Measurements from ENCODE around the gene DENND2D. TPM values are rescaled to one million over a fixed set of nuclear protein-coding genes. Genes with fewer than 3 reads are reported as not detected.
A peak's percentile ranks its signal among the peaks of the same experiment; 100 is the strongest.

Gene DENND2D
- total and polyA plus RNA-seq, 9 of the 15 experiments (the other 6 are each of a cell fraction or from before 2014, with no cell fraction given), result 0.08 to 0.44 (median 0.13) TPM; not detected in 6

DNA sequence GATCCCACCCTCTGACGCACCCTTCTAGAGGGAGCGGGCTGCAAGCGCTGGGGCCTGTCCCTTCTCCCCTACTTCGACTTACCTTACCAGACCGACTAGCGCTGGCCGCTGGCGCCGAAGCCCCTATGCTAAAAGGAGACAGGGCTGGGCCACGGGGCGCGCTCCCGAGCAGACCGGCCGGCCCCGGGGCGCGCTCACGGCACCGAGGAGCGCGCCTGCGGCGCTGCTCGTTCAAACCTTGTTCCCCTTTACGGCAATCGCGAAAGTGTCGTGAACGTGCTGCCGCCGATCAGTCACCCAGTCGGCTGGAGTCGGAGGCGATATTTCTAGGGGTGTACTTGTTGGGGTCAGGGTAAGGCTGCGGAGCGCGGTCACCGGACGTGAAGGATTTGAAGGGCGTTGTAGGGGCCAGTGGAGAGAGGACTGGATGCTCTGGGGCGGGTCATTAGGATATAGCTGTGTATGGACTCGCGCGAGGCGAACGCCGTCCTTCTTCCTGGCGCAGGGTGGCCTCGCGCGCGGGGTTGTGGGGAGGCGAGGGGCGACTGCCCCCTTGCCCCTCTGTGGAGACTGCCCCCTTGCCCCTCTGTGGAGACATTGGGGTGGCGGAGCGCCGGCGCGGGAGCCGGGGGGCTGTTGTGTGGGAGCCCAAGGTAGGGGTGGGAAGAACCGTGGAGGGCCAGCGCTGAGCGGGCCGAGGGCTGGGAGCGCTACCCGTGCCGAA lies 60.3 kb downstream of the DENND2D start, which contains the start of the genes CEPT1 and DRAM2 (continued):
- TF ChIP-seq, protein P1, sequence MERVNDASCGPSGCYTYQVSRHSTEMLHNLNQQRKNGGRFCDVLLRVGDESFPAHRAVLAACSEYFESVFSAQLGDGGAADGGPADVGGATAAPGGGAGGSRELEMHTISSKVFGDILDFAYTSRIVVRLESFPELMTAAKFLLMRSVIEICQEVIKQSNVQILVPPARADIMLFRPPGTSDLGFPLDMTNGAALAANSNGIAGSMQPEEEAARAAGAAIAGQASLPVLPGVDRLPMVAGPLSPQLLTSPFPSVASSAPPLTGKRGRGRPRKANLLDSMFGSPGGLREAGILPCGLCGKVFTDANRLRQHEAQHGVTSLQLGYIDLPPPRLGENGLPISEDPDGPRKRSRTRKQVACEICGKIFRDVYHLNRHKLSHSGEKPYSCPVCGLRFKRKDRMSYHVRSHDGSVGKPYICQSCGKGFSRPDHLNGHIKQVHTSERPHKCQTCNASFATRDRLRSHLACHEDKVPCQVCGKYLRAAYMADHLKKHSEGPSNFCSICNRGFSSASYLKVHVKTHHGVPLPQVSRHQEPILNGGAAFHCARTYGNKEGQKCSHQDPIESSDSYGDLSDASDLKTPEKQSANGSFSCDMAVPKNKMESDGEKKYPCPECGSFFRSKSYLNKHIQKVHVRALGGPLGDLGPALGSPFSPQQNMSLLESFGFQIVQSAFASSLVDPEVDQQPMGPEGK (CRISPR knock-in tag; IDR thresholded peaks at IDR 0.05; ENCODE audit: borderline replicate concordance), result no peak
- TF ChIP-seq FOXJ2 (tag; IDR thresholded peaks at IDR 0.05), result peak; percentile 68; the same call in 1 of the 2 replicates
- TF ChIP-seq RHOXF2B (CRISPR knock-in tag; conservative IDR thresholded peaks at IDR 0.05), result no peak
- TF ChIP-seq MTA2 (IDR thresholded peaks at IDR 0.05; ENCODE audit: low read depth), result peak; percentile 8; the same call in 1 of the 2 replicates
- TF ChIP-seq ZNF561 (CRISPR knock-in tag; conservative IDR thresholded peaks at IDR 0.05), result no peak
- TF ChIP-seq ZNF263 (CRISPR knock-in tag; IDR thresholded peaks at IDR 0.05; ENCODE audit: borderline replicate concordance), result peak; percentile 26
- TF ChIP-seq, protein P2, sequence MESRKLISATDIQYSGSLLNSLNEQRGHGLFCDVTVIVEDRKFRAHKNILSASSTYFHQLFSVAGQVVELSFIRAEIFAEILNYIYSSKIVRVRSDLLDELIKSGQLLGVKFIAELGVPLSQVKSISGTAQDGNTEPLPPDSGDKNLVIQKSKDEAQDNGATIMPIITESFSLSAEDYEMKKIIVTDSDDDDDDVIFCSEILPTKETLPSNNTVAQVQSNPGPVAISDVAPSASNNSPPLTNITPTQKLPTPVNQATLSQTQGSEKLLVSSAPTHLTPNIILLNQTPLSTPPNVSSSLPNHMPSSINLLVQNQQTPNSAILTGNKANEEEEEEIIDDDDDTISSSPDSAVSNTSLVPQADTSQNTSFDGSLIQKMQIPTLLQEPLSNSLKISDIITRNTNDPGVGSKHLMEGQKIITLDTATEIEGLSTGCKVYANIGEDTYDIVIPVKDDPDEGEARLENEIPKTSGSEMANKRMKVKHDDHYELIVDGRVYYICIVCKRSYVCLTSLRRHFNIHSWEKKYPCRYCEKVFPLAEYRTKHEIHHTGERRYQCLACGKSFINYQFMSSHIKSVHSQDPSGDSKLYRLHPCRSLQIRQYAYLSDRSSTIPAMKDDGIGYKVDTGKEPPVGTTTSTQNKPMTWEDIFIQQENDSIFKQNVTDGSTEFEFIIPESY (CRISPR knock-in tag; IDR thresholded peaks at IDR 0.05), result peak; percentile 47; the same call in 1 of the 2 replicates
- TF ChIP-seq, protein P3, sequence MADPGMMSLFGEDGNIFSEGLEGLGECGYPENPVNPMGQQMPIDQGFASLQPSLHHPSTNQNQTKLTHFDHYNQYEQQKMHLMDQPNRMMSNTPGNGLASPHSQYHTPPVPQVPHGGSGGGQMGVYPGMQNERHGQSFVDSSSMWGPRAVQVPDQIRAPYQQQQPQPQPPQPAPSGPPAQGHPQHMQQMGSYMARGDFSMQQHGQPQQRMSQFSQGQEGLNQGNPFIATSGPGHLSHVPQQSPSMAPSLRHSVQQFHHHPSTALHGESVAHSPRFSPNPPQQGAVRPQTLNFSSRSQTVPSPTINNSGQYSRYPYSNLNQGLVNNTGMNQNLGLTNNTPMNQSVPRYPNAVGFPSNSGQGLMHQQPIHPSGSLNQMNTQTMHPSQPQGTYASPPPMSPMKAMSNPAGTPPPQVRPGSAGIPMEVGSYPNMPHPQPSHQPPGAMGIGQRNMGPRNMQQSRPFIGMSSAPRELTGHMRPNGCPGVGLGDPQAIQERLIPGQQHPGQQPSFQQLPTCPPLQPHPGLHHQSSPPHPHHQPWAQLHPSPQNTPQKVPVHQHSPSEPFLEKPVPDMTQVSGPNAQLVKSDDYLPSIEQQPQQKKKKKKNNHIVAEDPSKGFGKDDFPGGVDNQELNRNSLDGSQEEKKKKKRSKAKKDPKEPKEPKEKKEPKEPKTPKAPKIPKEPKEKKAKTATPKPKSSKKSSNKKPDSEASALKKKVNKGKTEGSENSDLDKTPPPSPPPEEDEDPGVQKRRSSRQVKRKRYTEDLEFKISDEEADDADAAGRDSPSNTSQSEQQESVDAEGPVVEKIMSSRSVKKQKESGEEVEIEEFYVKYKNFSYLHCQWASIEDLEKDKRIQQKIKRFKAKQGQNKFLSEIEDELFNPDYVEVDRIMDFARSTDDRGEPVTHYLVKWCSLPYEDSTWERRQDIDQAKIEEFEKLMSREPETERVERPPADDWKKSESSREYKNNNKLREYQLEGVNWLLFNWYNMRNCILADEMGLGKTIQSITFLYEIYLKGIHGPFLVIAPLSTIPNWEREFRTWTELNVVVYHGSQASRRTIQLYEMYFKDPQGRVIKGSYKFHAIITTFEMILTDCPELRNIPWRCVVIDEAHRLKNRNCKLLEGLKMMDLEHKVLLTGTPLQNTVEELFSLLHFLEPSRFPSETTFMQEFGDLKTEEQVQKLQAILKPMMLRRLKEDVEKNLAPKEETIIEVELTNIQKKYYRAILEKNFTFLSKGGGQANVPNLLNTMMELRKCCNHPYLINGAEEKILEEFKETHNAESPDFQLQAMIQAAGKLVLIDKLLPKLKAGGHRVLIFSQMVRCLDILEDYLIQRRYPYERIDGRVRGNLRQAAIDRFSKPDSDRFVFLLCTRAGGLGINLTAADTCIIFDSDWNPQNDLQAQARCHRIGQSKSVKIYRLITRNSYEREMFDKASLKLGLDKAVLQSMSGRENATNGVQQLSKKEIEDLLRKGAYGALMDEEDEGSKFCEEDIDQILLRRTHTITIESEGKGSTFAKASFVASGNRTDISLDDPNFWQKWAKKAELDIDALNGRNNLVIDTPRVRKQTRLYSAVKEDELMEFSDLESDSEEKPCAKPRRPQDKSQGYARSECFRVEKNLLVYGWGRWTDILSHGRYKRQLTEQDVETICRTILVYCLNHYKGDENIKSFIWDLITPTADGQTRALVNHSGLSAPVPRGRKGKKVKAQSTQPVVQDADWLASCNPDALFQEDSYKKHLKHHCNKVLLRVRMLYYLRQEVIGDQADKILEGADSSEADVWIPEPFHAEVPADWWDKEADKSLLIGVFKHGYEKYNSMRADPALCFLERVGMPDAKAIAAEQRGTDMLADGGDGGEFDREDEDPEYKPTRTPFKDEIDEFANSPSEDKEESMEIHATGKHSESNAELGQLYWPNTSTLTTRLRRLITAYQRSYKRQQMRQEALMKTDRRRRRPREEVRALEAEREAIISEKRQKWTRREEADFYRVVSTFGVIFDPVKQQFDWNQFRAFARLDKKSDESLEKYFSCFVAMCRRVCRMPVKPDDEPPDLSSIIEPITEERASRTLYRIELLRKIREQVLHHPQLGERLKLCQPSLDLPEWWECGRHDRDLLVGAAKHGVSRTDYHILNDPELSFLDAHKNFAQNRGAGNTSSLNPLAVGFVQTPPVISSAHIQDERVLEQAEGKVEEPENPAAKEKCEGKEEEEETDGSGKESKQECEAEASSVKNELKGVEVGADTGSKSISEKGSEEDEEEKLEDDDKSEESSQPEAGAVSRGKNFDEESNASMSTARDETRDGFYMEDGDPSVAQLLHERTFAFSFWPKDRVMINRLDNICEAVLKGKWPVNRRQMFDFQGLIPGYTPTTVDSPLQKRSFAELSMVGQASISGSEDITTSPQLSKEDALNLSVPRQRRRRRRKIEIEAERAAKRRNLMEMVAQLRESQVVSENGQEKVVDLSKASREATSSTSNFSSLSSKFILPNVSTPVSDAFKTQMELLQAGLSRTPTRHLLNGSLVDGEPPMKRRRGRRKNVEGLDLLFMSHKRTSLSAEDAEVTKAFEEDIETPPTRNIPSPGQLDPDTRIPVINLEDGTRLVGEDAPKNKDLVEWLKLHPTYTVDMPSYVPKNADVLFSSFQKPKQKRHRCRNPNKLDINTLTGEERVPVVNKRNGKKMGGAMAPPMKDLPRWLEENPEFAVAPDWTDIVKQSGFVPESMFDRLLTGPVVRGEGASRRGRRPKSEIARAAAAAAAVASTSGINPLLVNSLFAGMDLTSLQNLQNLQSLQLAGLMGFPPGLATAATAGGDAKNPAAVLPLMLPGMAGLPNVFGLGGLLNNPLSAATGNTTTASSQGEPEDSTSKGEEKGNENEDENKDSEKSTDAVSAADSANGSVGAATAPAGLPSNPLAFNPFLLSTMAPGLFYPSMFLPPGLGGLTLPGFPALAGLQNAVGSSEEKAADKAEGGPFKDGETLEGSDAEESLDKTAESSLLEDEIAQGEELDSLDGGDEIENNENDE (IDR thresholded peaks at IDR 0.05; ENCODE audit: low read depth, low read length), result no peak
- TF ChIP-seq, protein P4, sequence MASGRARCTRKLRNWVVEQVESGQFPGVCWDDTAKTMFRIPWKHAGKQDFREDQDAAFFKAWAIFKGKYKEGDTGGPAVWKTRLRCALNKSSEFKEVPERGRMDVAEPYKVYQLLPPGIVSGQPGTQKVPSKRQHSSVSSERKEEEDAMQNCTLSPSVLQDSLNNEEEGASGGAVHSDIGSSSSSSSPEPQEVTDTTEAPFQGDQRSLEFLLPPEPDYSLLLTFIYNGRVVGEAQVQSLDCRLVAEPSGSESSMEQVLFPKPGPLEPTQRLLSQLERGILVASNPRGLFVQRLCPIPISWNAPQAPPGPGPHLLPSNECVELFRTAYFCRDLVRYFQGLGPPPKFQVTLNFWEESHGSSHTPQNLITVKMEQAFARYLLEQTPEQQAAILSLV (tag; IDR thresholded peaks at IDR 0.05), result no peak
- TF ChIP-seq CCNT2 (IDR thresholded peaks at IDR 0.05; ENCODE audit: borderline replicate concordance, extremely low read depth, insufficient read length, low read depth, low read length), result peak; percentile 83

Measured in K562 (cell line).